Right lung (tissue), 5 donors: ENCODE measurements around the gene NUDT3. TPM values are rescaled to one million over a fixed set of nuclear protein-coding genes. Genes with fewer than 3 reads are reported as not detected.
"Not testable (repeated sequence)": the region's sequence is repeated elsewhere in the genome, so short reads cannot be mapped to it uniquely, and the experiment has no call there.

Experiments used
- DNase-seq, 2 donors: peaks; one replicate each; pipeline ENCODE4 v3.0.0-alpha.2; 2013
- polyA plus RNA-seq, 5 donors: library from polyadenylated mRNA; unstranded; fragments of 120-200 nt; gene quantifications; one replicate each; pipeline versions ENCODE4 v1.2.1 to v1.2.3, GENCODE V29; 2013; ENCODE audit warnings: inconsistent platforms in 1 of 5, low replicate concordance in 1 of 5; ENCODE audit not compliant: insufficient read length in 5 of 5, insufficient read depth in 1 of 5

Gene NUDT3
- polyA plus RNA-seq, 5 donors, result 10.6 to 16.3 (median 15.0) TPM

DNA sequence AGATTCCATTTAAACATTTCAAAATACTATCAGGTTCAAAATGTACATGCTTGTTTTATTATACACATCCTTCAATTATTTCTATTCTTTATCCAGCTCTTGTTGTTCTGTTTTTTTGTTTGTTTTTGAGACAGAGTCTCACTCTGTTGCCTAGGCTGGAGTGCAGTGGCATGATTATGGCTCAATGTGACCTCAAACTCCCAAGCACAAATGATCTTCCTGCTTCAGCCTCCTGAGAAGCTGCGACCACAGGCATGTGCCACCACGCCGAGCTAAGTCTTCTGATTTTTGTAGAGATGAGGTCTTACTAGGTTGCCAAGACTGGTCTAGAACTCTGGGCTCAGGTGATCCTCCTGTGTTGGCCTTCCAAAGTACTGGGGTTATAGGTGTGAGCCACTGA, 99.5 kb downstream of the NUDT3 start:
- no peak for DNase-seq

DNA sequence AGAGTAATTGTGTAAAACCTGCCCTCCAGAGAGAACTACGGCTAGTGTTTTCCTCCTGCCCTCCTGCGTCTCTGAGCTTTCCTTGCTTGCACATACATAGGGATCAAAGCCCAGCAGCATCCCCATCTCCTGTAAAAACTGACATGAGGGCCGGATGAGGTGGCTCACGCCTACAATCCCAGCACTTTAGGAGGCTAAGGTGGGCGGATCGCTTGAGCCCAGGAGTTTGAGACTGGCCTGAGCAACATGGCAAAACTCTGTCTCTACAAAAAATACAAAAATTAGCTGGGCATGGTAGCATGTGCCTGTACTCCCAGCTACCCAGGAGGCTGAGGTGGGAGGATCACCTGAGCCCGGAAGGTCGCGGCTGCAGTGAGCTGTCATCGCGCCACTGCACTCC, 103.3 kb downstream of the NUDT3 start:
- DNase-seq, result no peak

DNA sequence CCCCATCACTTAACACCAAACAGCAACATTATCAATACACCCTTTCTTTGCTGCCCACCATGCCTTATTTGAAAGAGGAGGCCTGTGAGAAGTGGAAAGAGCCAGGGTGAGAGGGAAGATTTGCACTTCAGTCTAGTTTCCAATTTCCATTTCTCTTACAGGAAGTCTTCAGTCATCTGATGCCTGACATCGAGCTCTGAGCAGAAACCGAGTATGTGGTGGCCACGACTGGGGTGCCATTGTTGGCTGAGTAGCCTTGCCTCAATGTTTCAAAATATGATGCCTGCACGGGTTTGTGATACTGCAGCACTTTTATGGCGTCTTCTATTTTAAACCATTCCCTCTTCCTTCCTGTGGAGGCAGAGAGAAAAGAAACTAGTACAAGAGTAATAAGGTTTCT, 103.9 kb downstream of the NUDT3 start:
- DNase-seq, result no peak

DNA sequence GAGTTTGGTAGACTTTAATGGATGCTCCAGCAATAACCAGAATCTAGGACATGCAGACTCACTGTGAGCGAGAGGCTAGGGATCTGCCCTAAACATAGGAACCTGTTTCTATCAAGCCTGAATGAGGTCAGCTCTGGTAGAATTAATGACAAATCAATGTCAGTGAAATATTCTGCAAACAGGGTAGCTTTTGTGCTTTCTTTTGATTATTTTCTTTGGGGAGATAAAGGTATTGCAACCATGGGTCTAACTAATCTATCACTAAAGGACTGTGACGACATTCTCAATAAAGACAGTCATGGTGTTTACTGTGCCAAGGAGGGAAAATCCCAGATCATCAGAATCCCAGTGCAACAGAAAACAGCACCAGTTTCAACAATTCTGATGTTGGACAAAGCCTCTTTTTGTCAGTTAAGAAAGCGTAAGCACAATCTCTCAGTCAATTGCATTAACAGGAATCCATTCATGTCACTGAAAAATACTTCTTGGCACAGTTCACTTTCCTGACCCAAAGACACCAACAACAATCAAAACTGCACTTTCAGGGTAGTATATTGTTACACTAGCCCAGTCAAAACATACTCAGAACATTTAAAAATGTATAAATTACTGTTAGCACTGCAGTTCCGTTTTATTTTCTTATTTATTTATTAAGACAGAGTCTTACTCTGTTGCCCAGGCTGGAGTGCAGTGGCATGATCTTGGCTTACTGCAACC, 106.9 kb downstream of the NUDT3 start:
- no peak for DNase-seq

DNA sequence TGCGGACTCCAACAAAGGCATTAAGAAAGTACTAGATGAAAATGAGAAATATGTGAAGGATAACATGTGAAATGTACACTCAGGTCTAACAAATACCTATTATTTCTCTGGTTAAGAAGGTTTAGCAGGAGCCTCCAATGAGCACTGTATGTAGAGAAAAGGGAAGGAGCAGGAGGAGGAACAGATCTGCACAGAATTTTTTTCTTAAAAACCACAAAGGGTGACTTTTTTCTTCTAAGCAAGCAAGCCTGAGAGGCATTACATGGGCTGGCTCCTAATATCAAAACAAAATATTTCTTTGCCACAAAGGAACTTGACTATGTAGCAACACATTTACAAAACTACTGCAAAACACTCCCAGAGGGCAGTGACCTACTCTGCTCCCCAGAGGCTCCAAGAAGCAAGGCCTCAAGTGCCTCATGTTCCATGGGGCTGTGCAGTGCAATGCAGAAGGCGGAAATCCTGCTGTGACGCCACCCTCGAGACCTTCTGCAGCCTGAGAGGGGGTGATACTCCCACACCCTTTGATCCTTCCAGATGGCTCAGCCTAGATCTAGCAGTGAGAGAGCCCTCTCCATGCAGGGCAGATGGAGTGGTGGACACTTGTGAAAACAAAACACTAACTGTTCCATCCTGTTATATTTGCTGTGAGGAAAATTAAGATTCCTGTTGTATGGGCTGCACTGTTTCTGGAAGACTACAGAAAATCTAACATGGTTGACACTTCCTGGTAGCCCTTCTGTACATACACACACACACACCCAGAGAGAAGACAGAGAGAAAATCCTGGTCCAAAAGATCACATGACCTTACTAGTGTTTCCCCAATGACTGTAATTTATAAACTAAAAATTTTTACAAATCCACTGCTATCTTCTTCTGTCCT, 107.7 kb downstream of the NUDT3 start:
- DNase-seq, result no peak

DNA sequence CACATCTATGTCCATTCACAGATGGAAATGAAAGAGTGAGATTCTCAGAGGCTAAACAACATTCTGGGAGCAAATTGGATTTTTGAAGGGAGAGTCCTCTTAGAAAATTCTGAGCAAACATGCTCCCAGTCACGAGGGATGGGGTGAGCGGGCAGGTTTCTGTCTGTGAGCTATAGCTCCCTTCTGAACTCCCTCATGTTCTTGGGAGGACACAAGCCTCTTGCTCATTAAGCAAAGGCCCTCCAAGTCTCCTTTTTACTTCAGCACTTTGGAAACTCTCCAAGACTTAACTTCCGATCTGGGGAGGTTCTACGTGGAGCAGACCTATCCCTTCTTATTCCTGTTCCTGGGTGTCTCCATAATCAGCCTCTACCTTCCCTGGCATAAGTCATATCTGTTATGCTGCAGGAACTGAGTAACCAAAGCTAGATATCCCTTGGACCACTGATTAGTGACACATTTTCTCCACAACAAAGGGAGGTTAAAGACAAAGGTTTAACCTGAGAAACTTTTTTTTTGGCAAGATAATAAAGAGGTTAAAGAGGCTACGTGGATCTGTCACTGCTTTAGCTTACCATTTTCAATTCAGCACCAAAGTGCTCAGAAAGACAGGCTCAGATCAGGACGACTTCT, 110.7 kb downstream of the NUDT3 start:
- DNase-seq, result no peak

DNA sequence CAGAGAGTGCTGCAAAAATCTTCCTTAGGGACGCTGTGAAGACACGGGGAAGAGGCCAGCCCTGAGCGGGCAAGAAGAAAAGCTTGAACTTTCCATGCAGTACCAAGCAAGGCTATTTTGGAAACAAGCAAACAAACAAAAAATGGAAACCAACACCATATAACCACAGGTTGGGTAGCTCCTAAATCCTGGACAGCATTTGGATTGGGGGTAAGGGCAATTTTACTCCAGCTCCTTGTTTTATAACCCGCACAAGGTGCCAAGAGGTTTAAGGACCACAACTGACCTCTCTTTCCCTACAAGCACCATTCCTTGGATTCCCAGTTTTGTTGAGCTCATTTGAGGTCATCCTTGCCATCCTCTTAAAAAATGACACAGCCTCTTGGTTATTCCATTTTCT, 112.3 kb downstream of the NUDT3 start:
- no peak for DNase-seq

DNA sequence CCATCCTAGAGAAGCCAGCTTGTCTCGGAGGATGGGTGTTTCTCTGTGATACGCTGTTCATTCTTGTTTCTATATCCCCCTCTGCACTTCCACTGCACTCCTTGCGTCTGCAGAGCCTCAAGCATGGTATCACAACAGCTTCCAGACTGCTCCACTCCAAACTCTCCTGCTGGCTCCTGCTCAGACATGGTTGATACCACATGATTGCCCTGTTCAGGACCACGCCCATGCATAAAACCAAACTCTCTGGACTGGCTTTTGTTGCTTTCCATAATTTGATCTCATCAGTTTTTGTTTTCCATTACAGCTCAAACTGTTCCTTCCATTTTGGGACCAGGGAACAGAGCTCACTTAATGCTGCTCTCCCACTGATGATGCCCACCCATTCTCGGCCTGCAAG, 113.6 kb downstream of the NUDT3 start:
- DNase-seq, result no peak

- no peak for DNase-seq
Observed at GRCh38 chr6:34277763-34278112, 114.7 kb downstream of the NUDT3 start.

GRCh38 chr6:34276881-34277762, 115.3 kb downstream of the NUDT3 start:
- no peak for DNase-seq

DNA sequence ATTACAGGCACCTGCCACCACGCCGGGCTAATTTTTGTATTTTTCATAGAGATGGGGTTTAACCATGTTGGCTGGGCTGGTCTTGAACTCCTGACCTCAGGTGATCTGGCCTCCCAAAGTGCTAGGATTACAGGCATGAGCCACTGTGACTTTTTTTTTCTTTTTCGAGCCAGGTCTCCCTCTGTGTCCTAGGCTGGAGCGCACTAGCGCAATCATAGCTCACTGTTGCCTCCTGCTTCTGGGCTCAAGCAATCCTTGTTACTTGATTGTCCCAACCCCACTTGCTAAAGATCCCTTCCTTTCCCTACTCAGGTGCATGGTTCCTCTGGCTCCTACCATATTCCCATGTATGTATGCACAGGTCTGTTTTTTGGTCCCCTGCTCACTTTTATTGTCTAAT, 116.3 kb downstream of the NUDT3 start:
- no peak for DNase-seq

GRCh38 chr6:34275128-34275804, 117.2 kb downstream of the NUDT3 start:
- DNase-seq, result no peak

- no peak for DNase-seq
Observed at GRCh38 chr6:34274129-34274528, 118.3 kb downstream of the NUDT3 start.

DNA sequence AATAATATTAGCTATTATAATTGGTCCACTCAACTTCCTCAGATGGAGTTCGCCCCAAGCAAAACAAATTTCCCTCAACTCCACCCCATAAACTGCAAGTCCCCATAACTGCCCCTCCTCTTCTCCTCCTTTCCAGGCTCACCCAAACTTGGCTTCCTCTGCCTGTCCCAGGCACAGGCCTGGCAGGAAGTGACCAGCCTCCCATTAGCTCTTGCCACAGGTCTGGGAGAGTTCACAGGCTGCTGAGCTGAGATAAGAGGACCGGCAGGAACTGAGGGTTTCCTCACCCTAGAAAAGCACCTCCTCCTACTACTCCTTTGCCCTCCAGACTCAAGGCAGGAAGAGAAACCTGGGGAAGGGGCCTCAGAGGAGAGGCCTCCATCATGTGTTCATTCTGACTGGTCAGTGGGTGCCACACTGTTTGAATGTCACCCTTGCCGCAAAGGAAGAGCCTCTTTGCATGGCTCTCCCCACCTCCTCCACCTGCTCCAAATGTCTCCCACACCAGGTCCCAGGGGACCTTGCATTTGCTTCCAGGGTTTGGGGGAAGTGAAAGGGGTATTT, 119.1 kb downstream of the NUDT3 start:
- peak in 1 of 2 donors; percentile 15 for DNase-seq

DNA sequence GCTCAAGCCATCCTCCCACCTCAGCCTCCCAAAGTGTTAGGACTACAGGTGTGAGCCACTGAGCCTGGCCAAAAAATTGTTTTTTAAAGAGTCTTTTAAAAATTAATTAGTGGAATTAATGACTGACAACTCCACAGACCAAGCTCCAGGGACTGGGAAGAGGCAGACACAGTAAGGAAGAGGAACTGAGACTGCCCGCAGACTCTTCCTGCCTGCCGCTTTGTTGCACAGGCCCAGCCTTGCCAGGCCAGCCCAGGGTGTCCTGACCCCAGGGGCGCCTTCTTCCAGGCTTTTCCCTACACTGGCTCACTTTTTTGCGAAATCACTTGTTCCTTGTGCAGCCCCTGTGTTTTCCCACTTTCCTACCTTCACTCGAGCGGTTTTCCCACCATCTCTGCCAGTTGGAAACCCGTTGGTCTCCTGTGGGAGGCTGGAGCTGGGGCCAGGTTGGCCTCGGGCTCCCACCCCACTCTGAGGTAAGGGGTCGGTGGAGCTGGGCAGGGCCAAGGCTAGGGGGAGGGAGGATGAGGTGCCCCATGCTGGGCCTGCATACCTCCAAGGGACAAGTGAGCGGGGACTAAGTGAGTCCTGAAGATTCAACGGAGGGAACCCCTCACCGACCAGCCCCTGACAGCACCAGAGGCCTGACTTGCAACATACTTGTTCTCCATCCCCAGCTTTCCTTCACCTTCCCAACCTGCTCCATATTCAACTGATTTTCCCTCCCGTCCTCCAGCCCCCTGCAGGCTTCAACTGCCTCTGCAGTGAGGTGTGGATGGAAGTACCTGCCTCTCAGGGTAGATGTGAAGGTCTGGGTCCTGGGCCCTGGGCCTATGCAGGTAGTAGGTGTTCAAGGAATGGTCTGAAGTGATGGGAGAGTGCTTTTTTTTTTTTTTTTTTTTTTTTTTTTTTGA, 120.2 kb downstream of the NUDT3 start:
- DNase-seq, result no peak

GRCh38 chr6:34269658-34270341, 122.7 kb downstream of the NUDT3 start:
- DNase-seq, result not testable (repeated sequence)

- not testable (repeated sequence) for DNase-seq
Observed at GRCh38 chr6:34269132-34269531, 123.3 kb downstream of the NUDT3 start.

DNA sequence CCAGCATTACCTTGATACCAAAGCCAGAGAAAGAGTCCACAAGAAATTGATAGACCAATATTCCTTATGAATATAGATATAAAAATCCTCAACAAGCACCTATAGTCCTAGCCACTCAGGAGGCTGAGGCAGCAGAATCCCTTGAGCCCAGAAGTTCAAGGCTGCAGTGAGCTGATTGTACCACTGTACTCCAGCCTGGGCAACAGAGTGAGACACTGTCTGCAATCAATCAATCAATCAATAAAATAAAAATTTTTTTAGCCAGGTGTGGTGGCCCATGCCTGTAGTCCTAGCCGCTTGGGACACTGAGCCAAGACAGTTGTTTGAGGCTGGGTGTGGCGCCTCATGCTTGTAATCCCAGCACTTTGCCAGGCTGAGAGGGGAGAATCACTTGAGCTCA, 124.7 kb downstream of the NUDT3 start:
- DNase-seq, result no peak

- not testable (repeated sequence) for DNase-seq
Observed at GRCh38 chr6:34263484-34263883, 129.0 kb downstream of the NUDT3 start.
